ENCODE results near the gene SBF1.

GRCh38 chr22:50401907-50402306 lies 72.9 kb downstream of the SBF1 start:
- TF ChIP-seq CTCF (IDR thresholded peaks at IDR 0.05), result no peak
- no peak for TF ChIP-seq ZFX (IDR thresholded peaks at IDR 0.05; ENCODE audit: borderline replicate concordance)

Measured in 22Rv1 (cell line).